ENCODE data around the gene MUTYH.
"Not testable (repeated sequence)": the region's sequence is repeated elsewhere in the genome, so short reads cannot be mapped to it uniquely, and the experiment has no call there.

Gene MUTYH

GRCh38 chr1:45291716-45292115, 48.5 kb downstream of the MUTYH start:
- intact Hi-C loops (cut with DNase I): no loop called here
- no peak for DNase-seq

GRCh38 chr1:45291002-45291401, 49.2 kb downstream of the MUTYH start:
- DNase-seq; intact Hi-C loops (cut with DNase I): not testable (repeated sequence)

GRCh38 chr1:45286521-45286920, 53.7 kb downstream of the MUTYH start:
- DNase-seq; intact Hi-C loops (cut with DNase I): not testable (repeated sequence)

GRCh38 chr1:45284858-45285257, 55.4 kb downstream of the MUTYH start:
- intact Hi-C loops (cut with DNase I); DNase-seq: not testable (repeated sequence)

- DNase-seq: no peak
- intact Hi-C loops (cut with DNase I): no loop called here
Observed at GRCh38 chr1:45282351-45282750, 57.9 kb downstream of the MUTYH start.
